ENCODE measurements around the gene CIAO1.
"Not testable (repeated sequence)": the region's sequence is repeated elsewhere in the genome, so short reads cannot be mapped to it uniquely, and the experiment has no call there.

Gene CIAO1

GRCh38 chr2:96273763-96274162 is 7.7 kb downstream of the CIAO1 start:
- no peak overlapping the region for H3K27ac ChIP-seq (ENCODE audit: low read depth, low read length)
- peaks cover 45 to 77% of the 10 kb centered on the region in 2 donors for H3K36me3 ChIP-seq (ENCODE audit: control insufficient read depth in 1 of 2, insufficient read depth in 2 of 2, low read length in 2 of 2)
- H3K4me3 ChIP-seq (ENCODE audit: low read depth in 1 of 2, low read length in 2 of 2) = no peak overlapping the region
- no peaks in the 10 kb centered on the region for H3K9me3 ChIP-seq (ENCODE audit: control insufficient read depth in 1 of 2, low read length in 2 of 2)
- no peak overlapping the region for H3K9ac ChIP-seq (ENCODE audit: low read depth in 1 of 2, low read length in 2 of 2)
- no peaks in the 10 kb centered on the region for H3K27me3 ChIP-seq (ENCODE audit: control insufficient read depth in 1 of 2, insufficient read depth in 2 of 2, low read length in 2 of 2)
- no peaks in the 10 kb centered on the region for H3K4me1 ChIP-seq (ENCODE audit: control insufficient read depth in 1 of 2, insufficient read depth in 2 of 2, low read length in 2 of 2)

- Histone ChIP-seq H3K27ac (ENCODE audit: low read depth, low read length) (no peak overlapping the region), H3K27me3 (ENCODE audit: control insufficient read depth in 1 of 2, insufficient read depth in 2 of 2, low read length in 2 of 2) (no peaks in the 10 kb centered on the region), H3K4me1 (ENCODE audit: control insufficient read depth in 1 of 2, insufficient read depth in 2 of 2, low read length in 2 of 2) (no peaks in the 10 kb centered on the region), H3K9ac (ENCODE audit: low read depth in 1 of 2, low read length in 2 of 2) (no peak overlapping the region), H3K9me3 (ENCODE audit: control insufficient read depth in 1 of 2, low read length in 2 of 2) (no peaks in the 10 kb centered on the region), H3K4me3 (ENCODE audit: low read depth in 1 of 2, low read length in 2 of 2) (no peak overlapping the region), H3K36me3 (ENCODE audit: control insufficient read depth in 1 of 2, insufficient read depth in 2 of 2, low read length in 2 of 2) (peaks cover 44 to 77% of the 10 kb centered on the region in 2 donors)
Measured at GRCh38 chr2:96274355-96275056, 8.5 kb downstream of the CIAO1 start.

- peaks cover 48 to 81% of the 10 kb centered on the region in 2 donors for H3K36me3 ChIP-seq (ENCODE audit: control insufficient read depth in 1 of 2, insufficient read depth in 2 of 2, low read length in 2 of 2)
Measured at GRCh38 chr2:96276787-96277499, 10.9 kb downstream of the CIAO1 start.

GRCh38 chr2:96287273-96287856 is 21.3 kb downstream of the CIAO1 start:
- Histone ChIP-seq H3K9ac (ENCODE audit: low read depth in 1 of 2, low read length in 2 of 2) (no peak overlapping the region), H3K27me3 (ENCODE audit: control insufficient read depth in 1 of 2, insufficient read depth in 2 of 2, low read length in 2 of 2) (no peaks in the 10 kb centered on the region), H3K36me3 (ENCODE audit: control insufficient read depth in 1 of 2, insufficient read depth in 2 of 2, low read length in 2 of 2) (peaks cover 95 to 100% of the 10 kb centered on the region in 2 donors), H3K9me3 (ENCODE audit: control insufficient read depth in 1 of 2, low read length in 2 of 2) (no peaks in the 10 kb centered on the region), H3K27ac (ENCODE audit: low read depth, low read length) (no peak overlapping the region), H3K4me1 (ENCODE audit: control insufficient read depth in 1 of 2, insufficient read depth in 2 of 2, low read length in 2 of 2) (no peaks in the 10 kb centered on the region), H3K4me3 (ENCODE audit: low read depth in 1 of 2, low read length in 2 of 2) (no peak overlapping the region)

More at GRCh38 chr2:96276787-96277499, 10.9 kb downstream of the CIAO1 start:
- Histone ChIP-seq H3K4me1 (ENCODE audit: control insufficient read depth in 1 of 2, insufficient read depth in 2 of 2, low read length in 2 of 2) (no peaks in the 10 kb centered on the region), H3K9me3 (ENCODE audit: control insufficient read depth in 1 of 2, low read length in 2 of 2) (no peaks in the 10 kb centered on the region), H3K4me3 (ENCODE audit: low read depth in 1 of 2, low read length in 2 of 2) (no peak overlapping the region), H3K27ac (ENCODE audit: low read depth, low read length) (no peak overlapping the region), H3K27me3 (ENCODE audit: control insufficient read depth in 1 of 2, insufficient read depth in 2 of 2, low read length in 2 of 2) (no peaks in the 10 kb centered on the region), H3K9ac (ENCODE audit: low read depth in 1 of 2, low read length in 2 of 2) (no peak overlapping the region)

- Histone ChIP-seq H3K9me3 (ENCODE audit: control insufficient read depth in 1 of 2, low read length in 2 of 2) (no peaks in the 10 kb centered on the region), H3K36me3 (ENCODE audit: control insufficient read depth in 1 of 2, insufficient read depth in 2 of 2, low read length in 2 of 2) (peaks cover 82 to 100% of the 10 kb centered on the region in 2 donors), H3K9ac (ENCODE audit: low read depth in 1 of 2, low read length in 2 of 2) (no peak overlapping the region), H3K4me3 (ENCODE audit: low read depth in 1 of 2, low read length in 2 of 2) (no peak overlapping the region), H3K27ac (ENCODE audit: low read depth, low read length) (no peak overlapping the region), H3K27me3 (ENCODE audit: control insufficient read depth in 1 of 2, insufficient read depth in 2 of 2, low read length in 2 of 2) (no peaks in the 10 kb centered on the region), H3K4me1 (ENCODE audit: control insufficient read depth in 1 of 2, insufficient read depth in 2 of 2, low read length in 2 of 2) (no peaks in the 10 kb centered on the region)
Measured at GRCh38 chr2:96291751-96292150, 25.7 kb downstream of the CIAO1 start.

GRCh38 chr2:96294271-96294670 is 28.2 kb downstream of the CIAO1 start:
- H3K4me1 ChIP-seq (ENCODE audit: control insufficient read depth in 1 of 2, insufficient read depth in 2 of 2, low read length in 2 of 2); H3K27ac ChIP-seq (ENCODE audit: low read depth, low read length); H3K9ac ChIP-seq (ENCODE audit: low read depth in 1 of 2, low read length in 2 of 2); H3K9me3 ChIP-seq (ENCODE audit: control insufficient read depth in 1 of 2, low read length in 2 of 2); H3K27me3 ChIP-seq (ENCODE audit: control insufficient read depth in 1 of 2, insufficient read depth in 2 of 2, low read length in 2 of 2); H3K4me3 ChIP-seq (ENCODE audit: low read depth in 1 of 2, low read length in 2 of 2): not testable (repeated sequence)
- peaks cover 82 to 100% of the 10 kb centered on the region in 2 donors for H3K36me3 ChIP-seq (ENCODE audit: control insufficient read depth in 1 of 2, insufficient read depth in 2 of 2, low read length in 2 of 2)

- Histone ChIP-seq H3K9me3 (ENCODE audit: control insufficient read depth in 1 of 2, low read length in 2 of 2) (no peaks in the 10 kb centered on the region), H3K27me3 (ENCODE audit: control insufficient read depth in 1 of 2, insufficient read depth in 2 of 2, low read length in 2 of 2) (no peaks in the 10 kb centered on the region), H3K36me3 (ENCODE audit: control insufficient read depth in 1 of 2, insufficient read depth in 2 of 2, low read length in 2 of 2) (peaks cover 73 to 97% of the 10 kb centered on the region in 2 donors), H3K27ac (ENCODE audit: low read depth, low read length) (no peak overlapping the region), H3K9ac (ENCODE audit: low read depth in 1 of 2, low read length in 2 of 2) (no peak overlapping the region), H3K4me1 (ENCODE audit: control insufficient read depth in 1 of 2, insufficient read depth in 2 of 2, low read length in 2 of 2) (no peaks in the 10 kb centered on the region), H3K4me3 (ENCODE audit: low read depth in 1 of 2, low read length in 2 of 2) (no peak overlapping the region)
Measured at GRCh38 chr2:96296925-96297324, 30.9 kb downstream of the CIAO1 start.

- Histone ChIP-seq H3K36me3 (ENCODE audit: control insufficient read depth in 1 of 2, insufficient read depth in 2 of 2, low read length in 2 of 2) (peaks cover 54 to 66% of the 10 kb centered on the region in 2 donors), H3K9ac (ENCODE audit: low read depth in 1 of 2, low read length in 2 of 2) (no peak overlapping the region), H3K9me3 (ENCODE audit: control insufficient read depth in 1 of 2, low read length in 2 of 2) (no peaks in the 10 kb centered on the region), H3K27me3 (ENCODE audit: control insufficient read depth in 1 of 2, insufficient read depth in 2 of 2, low read length in 2 of 2) (no peaks in the 10 kb centered on the region), H3K4me1 (ENCODE audit: control insufficient read depth in 1 of 2, insufficient read depth in 2 of 2, low read length in 2 of 2) (peaks cover 14 to 18% of the 10 kb centered on the region in 2 donors), H3K4me3 (ENCODE audit: low read depth in 1 of 2, low read length in 2 of 2) (no peak overlapping the region), H3K27ac (ENCODE audit: low read depth, low read length) (no peak overlapping the region)
Measured at GRCh38 chr2:96301865-96302264, 35.8 kb downstream of the CIAO1 start.

GRCh38 chr2:96304606-96305005 is 38.6 kb downstream of the CIAO1 start:
- Histone ChIP-seq H3K4me3 (ENCODE audit: low read depth in 1 of 2, low read length in 2 of 2) (peak overlapping the region; percentile 89 to 98), H3K9ac (ENCODE audit: low read depth in 1 of 2, low read length in 2 of 2) (peak overlapping the region; percentile 86 to 94), H3K27ac (ENCODE audit: low read depth, low read length) (no peak overlapping the region), H3K36me3 (ENCODE audit: control insufficient read depth in 1 of 2, insufficient read depth in 2 of 2, low read length in 2 of 2) (peaks cover 27 to 38% of the 10 kb centered on the region in 2 donors), H3K9me3 (ENCODE audit: control insufficient read depth in 1 of 2, low read length in 2 of 2) (no peaks in the 10 kb centered on the region), H3K4me1 (ENCODE audit: control insufficient read depth in 1 of 2, insufficient read depth in 2 of 2, low read length in 2 of 2) (peaks cover 14 to 18% of the 10 kb centered on the region in 2 donors), H3K27me3 (ENCODE audit: control insufficient read depth in 1 of 2, insufficient read depth in 2 of 2, low read length in 2 of 2) (no peaks in the 10 kb centered on the region)
